CD4-positive, alpha-beta T cell treated with Interleukin-15 for 4 hours (primary cell): Measurements from ENCODE around the gene ANKDD1B.

ENCODE experiments used
- DNase-seq: peaks from one replicate; pipeline ENCODE4 v3.0.0-alpha.2; 2020; ENCODE audit warnings: low spot score

ANKDD1B gene

GRCh38 chr5:75616971-75617621, 5.8 kb downstream of the ANKDD1B start:
- DNase-seq = no peak

- DNase-seq = no peak
These were observed 6.6 kb downstream of the ANKDD1B start for GRCh38 chr5:75617736-75618352.

- DNase-seq = no peak
These were observed 9.1 kb downstream of the ANKDD1B start for GRCh38 chr5:75620184-75620959.

- no peak for DNase-seq
These were observed 11.3 kb downstream of the ANKDD1B start for GRCh38 chr5:75622564-75622963.

GRCh38 chr5:75623846-75624245, 12.6 kb downstream of the ANKDD1B start:
- DNase-seq = no peak

- no peak for DNase-seq
These were observed 15.7 kb downstream of the ANKDD1B start for GRCh38 chr5:75626959-75627358.

GRCh38 chr5:75627801-75628200, 16.5 kb downstream of the ANKDD1B start:
- no peak for DNase-seq

- no peak for DNase-seq
These were observed 19.6 kb downstream of the ANKDD1B start for GRCh38 chr5:75630875-75631274.

GRCh38 chr5:75632321-75632720, 21.1 kb downstream of the ANKDD1B start:
- no peak for DNase-seq

GRCh38 chr5:75637949-75638348, 26.7 kb downstream of the ANKDD1B start:
- no peak for DNase-seq

- DNase-seq = no peak
These were observed 28.5 kb downstream of the ANKDD1B start for GRCh38 chr5:75639535-75640311.

- DNase-seq = no peak
These were observed 29.1 kb downstream of the ANKDD1B start for GRCh38 chr5:75640395-75640794.

- DNase-seq = no peak
These were observed 29.6 kb downstream of the ANKDD1B start for GRCh38 chr5:75640826-75641225.

GRCh38 chr5:75648712-75649111, 37.5 kb downstream of the ANKDD1B start:
- no peak for DNase-seq

GRCh38 chr5:75651575-75652238, 40.5 kb downstream of the ANKDD1B start:
- no peak for DNase-seq

GRCh38 chr5:75653521-75653920, 42.3 kb downstream of the ANKDD1B start:
- no peak for DNase-seq

- DNase-seq = no peak
These were observed 43.5 kb downstream of the ANKDD1B start for GRCh38 chr5:75654693-75655295.

- DNase-seq = no peak
These were observed 45.2 kb downstream of the ANKDD1B start for GRCh38 chr5:75656311-75657003.

GRCh38 chr5:75659791-75660450, 48.7 kb downstream of the ANKDD1B start:
- no peak for DNase-seq
